ENCODE results near the gene CCDC82.

DNA sequence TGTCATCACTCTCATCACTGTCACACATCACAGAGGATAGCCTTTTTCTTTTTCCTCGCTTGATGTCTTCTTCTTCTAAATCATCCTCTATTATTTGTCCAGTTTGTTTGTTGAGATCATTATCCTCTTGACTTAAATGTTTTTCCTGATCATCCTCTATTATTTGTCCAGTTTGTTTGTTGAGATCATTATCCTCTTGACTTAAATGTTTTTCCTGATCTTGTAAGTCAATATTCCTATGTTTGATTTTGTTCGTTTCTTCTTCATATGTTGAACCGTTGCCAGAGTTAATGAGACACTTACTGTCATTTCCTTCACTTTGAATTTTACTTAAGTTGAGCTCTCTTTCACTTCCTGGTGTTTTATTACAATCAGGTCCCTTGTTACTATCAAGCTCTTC, 5.6 kb downstream of the CCDC82 start:
- TF ChIP-seq EZH2 (IDR thresholded peaks at IDR 0.05; ENCODE audit: insufficient read depth, poor library complexity, severe bottlenecking) (no peak), EZH2phosphoT487 (IDR thresholded peaks at IDR 0.05; ENCODE audit: insufficient read depth, low read depth) (no peak)
